ENCODE results near the gene ECHDC3. TPM values are rescaled to one million over a fixed set of nuclear protein-coding genes. Genes with fewer than 3 reads are reported as not detected.
A peak's percentile ranks its signal among the peaks of the same experiment; 100 is the strongest.

Gene ECHDC3
- total and polyA plus RNA-seq, 2 of the 13 experiments (the other 11 are each of a cell fraction or from before 2014, with no cell fraction given), result not detected

GRCh38 chr10:11708801-11709200 lies 33.4 kb upstream of the ECHDC3 start (continued):
- TF ChIP-seq PAXIP1 (CRISPR knock-in tag; conservative IDR thresholded peaks at IDR 0.05), result peak; percentile 31
- peak; percentile 45; the same call in 1 of the 2 replicates for TF ChIP-seq GATAD2A (CRISPR knock-in tag; IDR thresholded peaks at IDR 0.05)
- peak; percentile 34; the same call in 1 of the 2 replicates for TF ChIP-seq ARID5B (CRISPR knock-in tag; IDR thresholded peaks at IDR 0.05)
- peak; percentile 10 for TF ChIP-seq SKI (IDR thresholded peaks at IDR 0.05; ENCODE audit: partially characterized antibody)

- ATAC-seq (no peak), DNase-seq (ENCODE audit: low spot score) (no peak), FAIRE-seq (no peak)
- H3K27ac ChIP-seq (ENCODE audit: extremely low read length, insufficient read depth, low read length), result no peak overlapping the region
- no peaks in the 10 kb centered on the region for H4K20me1 ChIP-seq (ENCODE audit: insufficient read depth, low read length)
- ChIA-PET CTCF (ENCODE audit: low intra/inter-chr PET ratio, low total read pairs) (no interaction called here), POLR2A (no interaction called here)
- 91% methylated on average over 7 of the region's 7 CpGs for WGBS (ENCODE audit: low lambda C conversion rate)
- no peaks in the 10 kb centered on the region for H3K27me3 ChIP-seq (ENCODE audit: control insufficient read depth in 1 of 2, insufficient read depth in 2 of 2, low read length in 2 of 2)
- H3K79me2 ChIP-seq (ENCODE audit: insufficient read depth, low read length), result no peaks in the 10 kb centered on the region
- H3K9ac ChIP-seq (ENCODE audit: insufficient read depth, low read depth, low read length), result no peak overlapping the region
- no peak overlapping the region for H2AFZ ChIP-seq (ENCODE audit: low read length)
- H3K9me3 ChIP-seq (ENCODE audit: low read length), result no peaks in the 10 kb centered on the region
- in situ Hi-C loops (cut with HindIII; ENCODE audit: extremely low pct_ligation_motif_present, low pct_unique_long_range_greater_than_20kb) (no loop called here), intact Hi-C loops (cut with micrococcal nuclease; ENCODE audit: unreplicated experiment) (no loop called here)
- H3K36me3 ChIP-seq (replicated peaks in 1 of 2; ENCODE audit: control insufficient read depth in 1 of 2, insufficient read depth in 2 of 2, low read length in 2 of 2), result no peaks in the 10 kb centered on the region
- BruUV-seq (replicated peaks), result no TSS peak
- no peak overlapping the region for H3K4me2 ChIP-seq (ENCODE audit: low read depth, low read length)
- TF ChIP-seq CEBPG (CRISPR knock-in tag; IDR thresholded peaks at IDR 0.05), result no peak
- no peak for TF ChIP-seq NFE2L1 (CRISPR knock-in tag; IDR thresholded peaks at IDR 0.05; ENCODE audit: borderline replicate concordance)
- TF ChIP-seq ZNF644 (CRISPR knock-in tag; IDR thresholded peaks at IDR 0.05; ENCODE audit: low read depth), result no peak
- no peak for TF ChIP-seq ZNF552 (CRISPR knock-in tag; IDR thresholded peaks at IDR 0.05; ENCODE audit: borderline replicate concordance)
- no peak for TF ChIP-seq PRDM4 (CRISPR knock-in tag; IDR thresholded peaks at IDR 0.05; ENCODE audit: borderline replicate concordance)
- no peak for TF ChIP-seq ZSCAN20 (CRISPR knock-in tag; IDR thresholded peaks at IDR 0.05; ENCODE audit: borderline replicate concordance)
- no peak for TF ChIP-seq TFDP2 (CRISPR knock-in tag; IDR thresholded peaks at IDR 0.05)
- no peak overlapping the region for H3K4me3 ChIP-seq (replicated peaks in 1 of 3; ENCODE audit: insufficient read depth in 1 of 3, low read depth in 2 of 3, low read length in 3 of 3)
- H3K4me1 ChIP-seq (ENCODE audit: insufficient read depth, low read length), result peaks cover 84% of the 10 kb centered on the region
Measured at GRCh38 chr10:11712744-11713143, 29.4 kb upstream of the ECHDC3 start.

Measured in HepG2 (cell line).